HFF-Myc (cell line): ENCODE results near the gene CDK5RAP2.
"Not testable (repeated sequence)": the region's sequence is repeated elsewhere in the genome, so short reads cannot be mapped to it uniquely, and the experiment has no call there.

Source experiments
- DNase-seq: peaks from one replicate; pipeline ENCODE4 v3.0.0-alpha.2; 2011; ENCODE audit warnings: low read depth; ENCODE audit errors: extremely low read depth
- H3K4me3 ChIP-seq: replicated peaks from 2 replicates; pipeline ENCODE4 v1.5.1; 2011; ENCODE audit warnings: low read depth, mild to moderate bottlenecking, control low read depth, low read length
- CTCF ChIP-seq: IDR thresholded peaks from 2 replicates; pipeline ENCODE4 v1.5.1; 2012; ENCODE audit warnings: mild to moderate bottlenecking, low read depth, low read length, control low read depth; ENCODE audit errors: missing control alignments

Gene CDK5RAP2

GRCh38 chr9:120521101-120521500, 58.9 kb downstream of the CDK5RAP2 start:
- H3K4me3 ChIP-seq: no peak overlapping the region
- TF ChIP-seq CTCF: no peak
- no peak for DNase-seq

- not testable (repeated sequence) for DNase-seq, H3K4me3 ChIP-seq
Measured at GRCh38 chr9:120515996-120516395, 64.0 kb downstream of the CDK5RAP2 start.

GRCh38 chr9:120515481-120515880, 64.5 kb downstream of the CDK5RAP2 start:
- not testable (repeated sequence) for DNase-seq, H3K4me3 ChIP-seq

GRCh38 chr9:120514405-120514804, 65.6 kb downstream of the CDK5RAP2 start:
- no peak for TF ChIP-seq CTCF

GRCh38 chr9:120513825-120514396, 66.1 kb downstream of the CDK5RAP2 start:
- DNase-seq: no peak
- H3K4me3 ChIP-seq: no peak overlapping the region
- no peak for TF ChIP-seq CTCF

More at GRCh38 chr9:120514405-120514804, 65.6 kb downstream of the CDK5RAP2 start:
- no peak for DNase-seq
- H3K4me3 ChIP-seq: no peak overlapping the region

GRCh38 chr9:120510816-120511215, 69.2 kb downstream of the CDK5RAP2 start:
- no peak for DNase-seq
- no peak overlapping the region for H3K4me3 ChIP-seq
- no peak for TF ChIP-seq CTCF

GRCh38 chr9:120507936-120508510, 71.9 kb downstream of the CDK5RAP2 start:
- TF ChIP-seq CTCF: no peak
- no peak for DNase-seq
- H3K4me3 ChIP-seq: no peak overlapping the region

GRCh38 chr9:120505186-120505585, 74.8 kb downstream of the CDK5RAP2 start:
- TF ChIP-seq CTCF: no peak
- no peak overlapping the region for H3K4me3 ChIP-seq
- DNase-seq: no peak
